Heart right ventricle (tissue), 16 donors: ENCODE data around the gene NXPH1. TPM values are rescaled to one million over a fixed set of nuclear protein-coding genes. Genes with fewer than 3 reads are reported as not detected.

Source experiments
- ATAC-seq, 8 donors: fragments of 200-7000 bp; cut with Tn5 transposase; one replicate each; pipeline ENCODE4 v1.9.1; 2020; ENCODE audit warnings: mild to moderate bottlenecking in 8 of 8, moderate library complexity in 8 of 8, moderate number of reproducible peaks in 1 of 8
- DNase-seq, 2 donors: peaks; one replicate each; pipeline ENCODE4 v3.0.0-alpha.2; 2020
- H3K27ac ChIP-seq, 10 donors: fragments of 200-600 bp; sonication (generic) in 2 of 10; one replicate each; pipeline versions ENCODE4 v1.5.0 to v1.8.0; 2020 to 2022; ENCODE audit warnings: mild to moderate bottlenecking in 3 of 10
- H3K27me3 ChIP-seq, 7 donors: fragments of 200-600 bp; one replicate each; pipeline ENCODE4 v1.8.0; 2021 to 2022; ENCODE audit warnings: mild to moderate bottlenecking in 2 of 7
- H3K36me3 ChIP-seq, 9 donors: fragments of 200-600 bp; sonication (generic) in 1 of 9; one replicate each; pipeline versions ENCODE4 v1.5.0 to v1.8.0; 2020 to 2022; ENCODE audit warnings: mild to moderate bottlenecking in 2 of 9
- H3K4me1 ChIP-seq, 9 donors: fragments of 200-600 bp; sonication (generic) in 1 of 9; one replicate each; pipeline versions ENCODE4 v1.5.0 to v1.8.0; 2020 to 2022; ENCODE audit warnings: mild to moderate bottlenecking in 4 of 9
- H3K4me3 ChIP-seq, 10 donors: fragments of 200-600 bp; sonication (generic) in 2 of 10; one replicate each; pipeline versions ENCODE4 v1.5.0 to v1.8.0; 2020 to 2022; ENCODE audit warnings: mild to moderate bottlenecking in 7 of 10, moderate library complexity in 2 of 10
- H3K9me3 ChIP-seq, 11 donors: fragments of 200-600 bp in 10 of 11; sonication (generic) in 2 of 11; one replicate each; pipeline versions ENCODE4 v1.5.0 to v1.8.0; 2013 to 2022; ENCODE audit warnings: mild to moderate bottlenecking in 2 of 11, control low read depth in 1 of 11, moderate library complexity in 1 of 11
- WGBS, 2 donors: extraction: QIAGEN DNeasy Blood & Tissue Kit; methylation state at CpG; one replicate each; pipeline ENCODE4 v1.1.7; 2013; ENCODE audit warnings: inconsistent platforms in 1 of 2; 5-methylcytosine and 5-hydroxymethylcytosine counted together
- intact Hi-C, 10 donors: fragments of 100-400 bp; cut with DNase I; formaldehyde crosslinking; loops; one replicate each; pipeline versions ENCODE4 v1.11.1 to v1.14.2; 2022
- polyA plus RNA-seq, 2 donors: library from polyadenylated mRNA; stranded (reverse); fragments of 200-250 nt; gene quantifications; one replicate each; pipeline ENCODE4 v1.2.3, GENCODE V29; 2013
- total RNA-seq, 10 donors: library from RNA; stranded (reverse); fragmentation: NEBNext Ultra II Directional in 3 of 10; extraction: Animal tissue kit (Norgen Biotek cat#: 25700) in 3 of 10; gene quantifications; one replicate each; pipeline versions ENCODE4 v1.2.1 to v1.2.4, GENCODE V29; 2021 to 2023
- TF ChIP-seq, protein P1 (sequence below), 9 donors: fragments of 200-600 bp; sonication (generic) in 2 of 9; IDR thresholded peaks; one replicate each; pipeline versions ENCODE4 v1.5.0 to v1.8.0; 2021 to 2022; ENCODE audit warnings: antibody characterized with exemption in 9 of 9, mild to moderate bottlenecking in 5 of 9, moderate library complexity in 1 of 9
- donor health status: Arrhythmogenic right ventricular cardiomyopathy.
- donor health status: ischemic (EF 13 %, LVEDD 7.1; RV severe dilation, severe dysfunction).
- donor health status: healthy with polysubstance abuse.
- donor health status: DM: no; HTN: yes; CAD: no.
- donor health status: DM: no; HTN: no; CAD: no.
- donor health status: ischemic (EF 25% LVEDD 6.9; RV normal size, moderate dysfunction).
- donor health status: ischemic (EF 25% LVEDD 5.7; RV mildly dilated, moderate dysfunction).
- donor health status: healthy.
- donor health status: DM: yes; HTN: yes; CAD: no.
- donor health status: Ischemic cardiomyopathy.
- donor health status: ischemic (EF 35%, LVEDD 5.7; RV mildly dilated, moderate dysfunction).
- donor health status: nonischemic (EF 11% LVEDD 7.7; RV severe dilation, severe dysfunction).
- donor health status: DM: yes; HTN: yes; CAD: no.
- donor health status: PGD.
- donor health status: ischemic (EF 29% LVEDD 5.4; RV normal size, mild dysfunction).
- donor health status: nonischemic (EF 23%, LVEDD 6.1; RV moderate dilation, normal function).

NXPH1 gene
- total and polyA plus RNA-seq, 12 donors = not detected

DNA sequence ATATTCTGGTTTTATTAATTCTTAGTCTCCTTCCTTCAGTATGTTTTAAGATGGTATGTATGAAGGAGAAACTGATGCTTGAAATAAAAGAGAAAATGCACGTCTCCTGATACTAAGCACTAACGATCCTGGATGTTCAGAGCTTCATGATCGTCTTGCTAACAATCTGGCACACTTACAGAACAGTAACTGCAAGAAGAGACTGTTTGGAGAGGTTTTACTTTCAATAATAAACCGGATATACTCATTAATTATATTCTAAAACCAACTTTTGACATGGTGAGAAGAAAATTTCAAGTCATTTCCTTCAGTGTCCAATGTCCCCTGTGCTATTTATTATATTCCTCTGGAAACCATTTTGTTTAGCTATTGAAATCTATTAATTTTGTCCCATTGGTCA lies 251.0 kb downstream of the NXPH1 start:
- H3K27me3 ChIP-seq = no peaks in the 10 kb centered on the region
- no peak overlapping the region for H3K27ac ChIP-seq
- 61 to 73% methylated on average over 4 of the region's 4 CpGs for WGBS, 2 donors
- no peaks in the 10 kb centered on the region for H3K9me3 ChIP-seq
- intact Hi-C loops = loop anchor here in 1 of 10 donors (10.0 kb wide), 1 partner anchor 380 kb away; no protein-coding TSS in a partner anchor
- TF ChIP-seq, protein P1, sequence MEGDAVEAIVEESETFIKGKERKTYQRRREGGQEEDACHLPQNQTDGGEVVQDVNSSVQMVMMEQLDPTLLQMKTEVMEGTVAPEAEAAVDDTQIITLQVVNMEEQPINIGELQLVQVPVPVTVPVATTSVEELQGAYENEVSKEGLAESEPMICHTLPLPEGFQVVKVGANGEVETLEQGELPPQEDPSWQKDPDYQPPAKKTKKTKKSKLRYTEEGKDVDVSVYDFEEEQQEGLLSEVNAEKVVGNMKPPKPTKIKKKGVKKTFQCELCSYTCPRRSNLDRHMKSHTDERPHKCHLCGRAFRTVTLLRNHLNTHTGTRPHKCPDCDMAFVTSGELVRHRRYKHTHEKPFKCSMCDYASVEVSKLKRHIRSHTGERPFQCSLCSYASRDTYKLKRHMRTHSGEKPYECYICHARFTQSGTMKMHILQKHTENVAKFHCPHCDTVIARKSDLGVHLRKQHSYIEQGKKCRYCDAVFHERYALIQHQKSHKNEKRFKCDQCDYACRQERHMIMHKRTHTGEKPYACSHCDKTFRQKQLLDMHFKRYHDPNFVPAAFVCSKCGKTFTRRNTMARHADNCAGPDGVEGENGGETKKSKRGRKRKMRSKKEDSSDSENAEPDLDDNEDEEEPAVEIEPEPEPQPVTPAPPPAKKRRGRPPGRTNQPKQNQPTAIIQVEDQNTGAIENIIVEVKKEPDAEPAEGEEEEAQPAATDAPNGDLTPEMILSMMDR (IDR thresholded peaks at IDR 0.05) = no peak
- no peak for DNase-seq
- H3K4me1 ChIP-seq = no peaks in the 10 kb centered on the region
- H3K36me3 ChIP-seq = no peaks in the 10 kb centered on the region
- no peak for ATAC-seq
- no peak overlapping the region for H3K4me3 ChIP-seq

DNA sequence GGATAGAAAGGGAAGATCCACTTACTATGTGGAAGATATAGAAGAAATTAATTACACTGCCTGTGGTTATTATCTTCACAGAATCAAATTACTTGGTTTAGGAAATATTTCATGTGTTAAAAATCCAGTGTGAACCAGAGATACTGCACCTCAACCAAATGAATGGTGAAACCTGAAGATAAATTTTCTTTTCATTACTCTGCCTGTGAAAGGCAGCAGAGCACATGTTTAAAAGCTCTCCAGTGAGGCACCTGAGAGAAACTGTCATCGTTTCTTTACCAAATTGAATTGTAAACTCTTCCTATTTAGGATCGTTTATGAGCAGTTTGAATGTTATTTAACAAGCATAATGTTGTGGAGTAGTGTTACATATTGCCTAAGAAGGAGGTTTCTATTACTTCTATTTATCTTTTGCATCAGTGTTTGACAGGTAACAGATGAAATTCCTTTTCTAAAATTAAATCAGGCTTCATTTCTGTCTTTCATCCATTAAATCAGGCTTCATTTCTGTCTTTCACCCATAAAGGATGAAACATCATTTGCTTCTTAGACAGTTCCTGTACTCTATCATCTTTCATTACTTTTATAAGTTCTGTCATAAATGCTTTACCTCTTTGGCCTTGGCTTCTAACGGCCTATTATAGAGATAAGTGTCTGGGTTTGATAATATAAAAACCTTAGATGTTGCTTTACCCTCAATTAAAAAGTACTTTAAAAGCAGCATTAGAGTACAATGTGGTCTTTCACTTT lies 266.6 kb downstream of the NXPH1 start:
- no peaks in the 10 kb centered on the region for H3K4me1 ChIP-seq
- WGBS, 2 donors = 61 to 67% methylated on average over 3 of the region's 3 CpGs
- intact Hi-C loops = no loop called here
- no peaks in the 10 kb centered on the region for H3K27me3 ChIP-seq
- ATAC-seq (no peak), DNase-seq (no peak)
- no peaks in the 10 kb centered on the region for H3K9me3 ChIP-seq
- TF ChIP-seq, protein P1 (IDR thresholded peaks at IDR 0.05) = no peak
- no peaks in the 10 kb centered on the region for H3K36me3 ChIP-seq
- H3K4me3 ChIP-seq = no peak overlapping the region
- H3K27ac ChIP-seq = no peak overlapping the region

DNA sequence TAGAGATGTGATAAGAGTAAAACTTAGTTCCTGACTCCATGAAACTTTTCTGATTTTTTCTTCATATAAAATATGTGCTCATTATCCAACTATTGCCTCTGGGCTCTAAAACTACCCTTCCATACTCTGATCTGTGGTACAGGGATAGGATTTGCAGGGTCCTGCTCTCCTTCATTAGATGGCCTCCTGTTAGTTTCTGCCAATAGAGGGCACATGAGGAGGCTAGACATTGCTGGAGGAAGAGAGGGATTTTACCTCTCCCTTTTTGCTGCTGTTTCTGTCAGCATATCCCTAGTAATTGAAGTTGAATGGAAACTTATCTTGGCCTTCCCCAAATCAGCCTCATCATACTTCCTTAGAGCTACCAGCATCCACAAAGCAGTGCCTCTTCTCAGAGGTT lies 269.4 kb downstream of the NXPH1 start:
- H3K36me3 ChIP-seq = no peaks in the 10 kb centered on the region
- intact Hi-C loops = no loop called here
- no peaks in the 10 kb centered on the region for H3K9me3 ChIP-seq
- no peaks in the 10 kb centered on the region for H3K27me3 ChIP-seq
- H3K4me1 ChIP-seq = no peaks in the 10 kb centered on the region
- no peak overlapping the region for H3K27ac ChIP-seq
- TF ChIP-seq, protein P1 (IDR thresholded peaks at IDR 0.05) = no peak
- no peak overlapping the region for H3K4me3 ChIP-seq
- DNase-seq = no peak
- ATAC-seq = no peak

DNA sequence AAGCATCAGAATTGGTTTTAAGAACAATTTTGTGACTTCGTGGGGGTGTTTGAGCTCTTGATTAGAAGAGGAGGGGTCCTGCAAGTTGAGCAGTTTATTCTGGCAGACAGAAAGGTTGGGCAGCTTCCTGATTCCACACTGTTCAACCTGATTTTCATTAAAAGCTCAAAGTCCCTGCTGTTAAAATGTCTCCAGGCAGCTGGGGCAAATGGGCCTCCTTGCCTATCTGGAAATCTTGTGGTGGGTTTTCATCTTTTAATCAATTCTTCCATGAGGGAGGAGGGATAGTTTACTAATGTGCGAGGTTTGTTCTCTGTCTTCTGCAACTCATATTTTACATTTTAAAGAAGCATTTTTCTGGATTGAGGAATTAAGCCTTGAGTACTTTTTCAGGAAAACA lies 276.7 kb downstream of the NXPH1 start:
- DNase-seq (no peak), ATAC-seq (no peak)
- Histone ChIP-seq H3K36me3 (no peaks in the 10 kb centered on the region), H3K27ac (no peak overlapping the region), H3K27me3 (no peaks in the 10 kb centered on the region), H3K9me3 (peaks cover 0 to 8% (median 0%) of the 10 kb centered on the region in 11 donors), H3K4me3 (no peak overlapping the region), H3K4me1 (no peaks in the 10 kb centered on the region)
- WGBS, 2 donors = 61 to 63% methylated on average over 2 of the region's 2 CpGs
- intact Hi-C loops = no loop called here
- TF ChIP-seq, protein P1 (IDR thresholded peaks at IDR 0.05) = no peak
